ENCODE data around the gene ERCC1.
A peak's percentile ranks its signal among the peaks of the same experiment; 100 is the strongest.

The ERCC1 gene

GRCh38 chr19:45469945-45470761, 46.4 kb upstream of the ERCC1 start:
- peak overlapping the region; percentile 72 for H3K27ac ChIP-seq
- no peak for TF ChIP-seq CTCF (conservative IDR thresholded peaks at IDR 0.05)

- H3K27ac ChIP-seq, result peak overlapping the region; percentile 72
- no peak for TF ChIP-seq CTCF (conservative IDR thresholded peaks at IDR 0.05)
These were observed 45.6 kb upstream of the ERCC1 start for GRCh38 chr19:45469132-45469944.

- H3K27ac ChIP-seq, result peak overlapping the region; percentile 72
- TF ChIP-seq CTCF (conservative IDR thresholded peaks at IDR 0.05), result no peak
These were observed 45.0 kb upstream of the ERCC1 start for GRCh38 chr19:45468803-45469131.

GRCh38 chr19:45468159-45468651, 44.5 kb upstream of the ERCC1 start:
- no peak for TF ChIP-seq CTCF (conservative IDR thresholded peaks at IDR 0.05)
- H3K27ac ChIP-seq, result peak overlapping the region; percentile 72

- H3K27ac ChIP-seq, result peak within 1 kb of the TSS; percentile 72
- TF ChIP-seq CTCF (conservative IDR thresholded peaks at IDR 0.05), result no peak
These were observed 43.9 kb upstream of the ERCC1 start, which contains the start of gene FOSB for GRCh38 chr19:45467456-45468158. TSS of gene FOSB (plus strand) at chr19:45467996. CDS start at chr19:45468587, 591 bp downstream.

- no peak for TF ChIP-seq CTCF (conservative IDR thresholded peaks at IDR 0.05)
- H3K27ac ChIP-seq, result peak overlapping the region; percentile 49; the same call in 1 of the 2 replicates
These were observed 43.4 kb upstream of the ERCC1 start for GRCh38 chr19:45467115-45467455.
